Suprapubic skin (tissue), 4 donors: Measurements from ENCODE around the gene WDR77.

ENCODE experiments used
- EP300 ChIP-seq: sonication (generic); formaldehyde crosslinking; IDR thresholded peaks from one replicate; pipeline ENCODE4 v1.6.1; 2017; ENCODE audit warnings: antibody characterized with exemption
- POLR2A ChIP-seq, 2 donors: fragments of 450-650 bp; IDR thresholded peaks; one replicate each; pipeline ENCODE4 v1.6.1; 2017; ENCODE audit warnings: antibody characterized with exemption in 2 of 2, mild to moderate bottlenecking in 2 of 2, moderate library complexity in 2 of 2
- POLR2AphosphoS5 ChIP-seq, 3 donors: sonication (generic); formaldehyde crosslinking; IDR thresholded peaks; one replicate each; pipeline ENCODE4 v1.6.1; 2017; ENCODE audit warnings: antibody characterized with exemption in 3 of 3
- TF ChIP-seq, protein P1 (sequence below), 2 donors: fragments of 200-600 bp in 1 of 2; fragments of 450-650 bp in 1 of 2; sonication (generic) in 1 of 2; IDR thresholded peaks; one replicate each; pipeline ENCODE4 v1.5.1; 2016 to 2019; ENCODE audit warnings: antibody characterized with exemption in 2 of 2, mild to moderate bottlenecking in 1 of 2, moderate library complexity in 1 of 2

- TF ChIP-seq POLR2A (IDR thresholded peaks at IDR 0.05) (no peak), EP300 (no peak), POLR2AphosphoS5 (IDR thresholded peaks at IDR 0.05) (no peak)
- TF ChIP-seq, protein P1, sequence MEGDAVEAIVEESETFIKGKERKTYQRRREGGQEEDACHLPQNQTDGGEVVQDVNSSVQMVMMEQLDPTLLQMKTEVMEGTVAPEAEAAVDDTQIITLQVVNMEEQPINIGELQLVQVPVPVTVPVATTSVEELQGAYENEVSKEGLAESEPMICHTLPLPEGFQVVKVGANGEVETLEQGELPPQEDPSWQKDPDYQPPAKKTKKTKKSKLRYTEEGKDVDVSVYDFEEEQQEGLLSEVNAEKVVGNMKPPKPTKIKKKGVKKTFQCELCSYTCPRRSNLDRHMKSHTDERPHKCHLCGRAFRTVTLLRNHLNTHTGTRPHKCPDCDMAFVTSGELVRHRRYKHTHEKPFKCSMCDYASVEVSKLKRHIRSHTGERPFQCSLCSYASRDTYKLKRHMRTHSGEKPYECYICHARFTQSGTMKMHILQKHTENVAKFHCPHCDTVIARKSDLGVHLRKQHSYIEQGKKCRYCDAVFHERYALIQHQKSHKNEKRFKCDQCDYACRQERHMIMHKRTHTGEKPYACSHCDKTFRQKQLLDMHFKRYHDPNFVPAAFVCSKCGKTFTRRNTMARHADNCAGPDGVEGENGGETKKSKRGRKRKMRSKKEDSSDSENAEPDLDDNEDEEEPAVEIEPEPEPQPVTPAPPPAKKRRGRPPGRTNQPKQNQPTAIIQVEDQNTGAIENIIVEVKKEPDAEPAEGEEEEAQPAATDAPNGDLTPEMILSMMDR (IDR thresholded peaks at IDR 0.05), result no peak
Observed at GRCh38 chr1:111474106-111474505, 25.1 kb upstream of the WDR77 start.
